Amniotic stem cell (primary cell): ENCODE measurements around the gene TSPO2.

ENCODE experiments used
- DNase-seq: peaks from one replicate; lab custom pipeline; 2025; lab: John Stamatoyannopoulos, UW

Gene TSPO2

DNA sequence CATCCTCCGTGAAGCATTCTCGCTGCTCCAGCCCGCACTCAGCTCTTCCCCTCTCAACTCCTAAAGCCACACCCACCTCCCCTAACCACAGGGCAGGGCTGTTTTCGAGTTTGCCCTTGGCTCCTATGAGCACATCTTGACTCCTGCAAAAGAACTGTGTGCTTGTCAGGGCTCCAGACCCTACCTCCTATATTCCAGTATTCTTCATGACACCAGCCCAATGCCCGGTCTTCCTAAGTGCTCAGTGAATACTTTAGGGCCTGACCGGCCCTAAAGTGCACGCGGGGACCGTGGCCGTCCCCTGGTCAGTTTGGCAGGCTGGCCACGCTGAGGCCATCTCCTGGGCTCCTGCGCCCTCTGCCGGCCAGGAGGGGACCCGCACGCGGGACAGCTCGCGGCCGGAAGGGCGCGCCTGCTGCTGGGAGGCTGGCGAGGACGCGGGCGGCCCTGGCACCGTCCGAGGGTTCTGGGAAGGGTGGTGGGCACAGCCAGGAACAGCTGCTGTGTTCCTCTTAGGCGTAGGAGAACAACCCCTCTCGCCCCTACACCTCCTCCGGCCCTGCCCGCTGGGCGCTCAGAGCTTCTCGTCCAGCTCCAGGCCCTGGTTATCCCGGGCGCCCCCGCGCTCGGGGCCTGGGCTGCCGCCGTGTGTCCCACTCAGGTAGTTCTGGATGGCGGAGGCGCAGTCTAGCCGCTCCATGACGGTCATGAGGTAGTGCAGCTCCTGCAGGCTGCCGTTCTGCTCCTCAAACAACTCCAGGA is 14.3 kb upstream of the TSPO2 start:
- peak; percentile 1 for DNase-seq

DNA sequence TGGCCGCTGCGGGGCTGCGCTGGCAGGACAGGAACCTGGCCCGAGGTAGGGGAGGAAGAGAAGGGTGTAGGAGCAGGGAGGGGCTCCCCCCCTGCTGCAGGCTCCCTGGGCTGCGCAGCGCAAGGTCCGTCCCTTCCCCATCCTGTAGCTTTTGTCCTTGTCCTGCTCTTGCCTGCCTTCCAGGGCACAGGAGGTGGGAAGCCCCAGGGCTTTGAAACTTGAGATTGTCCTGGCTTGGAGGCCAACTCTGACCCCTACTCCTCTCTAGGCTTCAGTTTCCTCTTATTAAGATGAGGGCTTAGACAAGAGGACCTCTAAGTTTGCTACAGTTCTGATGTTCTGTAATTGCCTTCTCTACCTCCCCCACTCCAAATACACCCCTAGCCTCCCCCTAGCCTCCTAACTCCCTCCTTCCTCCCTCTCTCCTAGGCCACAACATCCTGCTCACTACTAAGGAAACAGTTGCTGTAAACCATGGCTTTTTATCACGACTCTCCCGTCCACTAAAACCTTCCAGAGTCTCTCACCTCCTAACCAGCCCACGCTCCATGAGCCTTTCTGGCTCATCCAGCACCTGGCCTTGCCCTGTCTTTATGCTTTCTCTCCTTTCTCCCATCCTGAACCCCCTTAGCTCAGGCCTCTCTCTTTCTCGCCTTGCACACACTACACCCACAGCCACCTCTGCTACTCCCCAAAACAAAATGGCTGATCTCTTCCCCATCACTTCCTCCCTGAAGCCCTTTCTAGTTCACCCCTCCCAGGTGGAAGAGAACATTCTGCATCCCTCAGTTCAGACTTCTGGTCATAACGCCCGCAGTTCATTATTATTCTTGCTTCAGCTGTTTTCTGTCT is 13.5 kb upstream of the TSPO2 start:
- no peak for DNase-seq

DNA sequence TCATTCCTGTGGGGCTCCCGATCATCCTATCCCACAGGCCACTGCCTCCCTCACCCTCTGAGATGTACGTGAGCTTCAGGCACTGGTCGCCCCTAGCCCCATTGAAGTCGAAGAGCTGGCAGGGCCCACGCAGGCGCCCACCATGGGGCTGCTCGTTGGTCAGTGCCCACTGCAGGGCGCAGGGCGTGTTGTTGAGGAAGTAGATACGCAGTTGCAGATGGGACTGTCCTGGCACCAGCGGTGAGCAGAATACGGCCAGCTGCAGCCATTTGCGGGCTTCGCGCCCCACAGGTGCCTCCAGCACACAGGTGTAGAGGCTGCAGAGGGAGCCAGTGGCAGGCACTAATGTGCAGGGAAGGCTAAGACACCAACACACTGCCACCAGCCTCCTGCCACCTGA is 9.4 kb upstream of the TSPO2 start:
- no peak for DNase-seq

DNA sequence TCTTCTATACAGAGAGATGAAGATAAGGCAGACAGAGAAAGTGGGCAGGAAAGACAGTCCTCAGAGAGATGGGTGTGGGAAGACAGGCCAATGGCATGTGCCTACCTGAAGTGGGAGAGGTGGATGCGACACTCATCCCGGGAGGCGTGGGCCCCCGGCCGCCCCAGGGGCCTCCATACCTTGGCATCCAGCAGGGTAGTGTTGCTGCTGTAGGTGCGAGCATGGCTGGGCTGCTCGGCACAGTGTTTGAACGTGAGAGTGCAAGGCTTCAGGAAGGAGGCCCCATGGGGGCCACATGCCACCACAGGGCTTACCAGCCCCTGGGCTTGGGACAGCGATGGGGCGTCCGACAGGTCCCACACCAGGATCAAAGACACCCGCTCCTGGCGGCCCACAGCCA is 8.5 kb upstream of the TSPO2 start:
- DNase-seq, result no peak

DNA sequence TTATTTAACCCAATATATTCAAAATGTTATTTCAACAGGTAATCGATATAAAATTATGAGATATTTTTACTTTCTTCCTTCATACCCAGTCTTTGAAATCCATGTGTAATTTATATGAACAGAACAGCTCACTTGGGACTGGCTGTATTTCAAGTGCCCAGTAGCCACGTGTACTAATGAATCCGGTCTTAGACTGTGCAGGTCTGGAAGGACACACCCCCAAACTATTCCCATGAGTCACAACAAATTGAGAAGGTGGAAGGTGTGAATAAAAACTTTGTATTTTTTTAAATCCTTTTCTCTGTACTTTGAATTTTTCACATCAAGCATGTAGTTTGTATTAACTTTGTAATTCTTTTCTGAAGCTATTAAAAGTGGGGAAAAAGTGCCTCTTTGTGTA is 6.1 kb upstream of the TSPO2 start:
- no peak for DNase-seq

DNA sequence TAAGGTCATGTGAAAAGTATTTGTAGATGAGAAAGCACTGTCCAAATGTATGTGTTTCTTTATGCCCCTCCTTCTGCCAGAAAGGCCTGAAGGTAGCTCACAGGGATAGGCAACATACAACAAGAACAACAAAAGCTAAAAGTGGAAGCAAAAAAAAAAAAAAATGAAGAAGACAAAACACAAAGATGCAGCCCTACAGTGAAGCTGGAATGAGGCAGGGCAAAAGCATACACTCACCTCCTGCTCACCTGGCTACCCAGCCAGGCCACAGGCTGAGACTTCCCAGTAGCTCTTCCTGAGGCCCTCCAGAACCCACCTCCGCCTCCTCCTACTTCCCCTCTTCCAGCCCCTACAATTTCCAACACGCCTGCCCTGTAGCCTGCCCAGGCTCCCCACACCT is 5.7 kb upstream of the TSPO2 start:
- DNase-seq, result no peak

DNA sequence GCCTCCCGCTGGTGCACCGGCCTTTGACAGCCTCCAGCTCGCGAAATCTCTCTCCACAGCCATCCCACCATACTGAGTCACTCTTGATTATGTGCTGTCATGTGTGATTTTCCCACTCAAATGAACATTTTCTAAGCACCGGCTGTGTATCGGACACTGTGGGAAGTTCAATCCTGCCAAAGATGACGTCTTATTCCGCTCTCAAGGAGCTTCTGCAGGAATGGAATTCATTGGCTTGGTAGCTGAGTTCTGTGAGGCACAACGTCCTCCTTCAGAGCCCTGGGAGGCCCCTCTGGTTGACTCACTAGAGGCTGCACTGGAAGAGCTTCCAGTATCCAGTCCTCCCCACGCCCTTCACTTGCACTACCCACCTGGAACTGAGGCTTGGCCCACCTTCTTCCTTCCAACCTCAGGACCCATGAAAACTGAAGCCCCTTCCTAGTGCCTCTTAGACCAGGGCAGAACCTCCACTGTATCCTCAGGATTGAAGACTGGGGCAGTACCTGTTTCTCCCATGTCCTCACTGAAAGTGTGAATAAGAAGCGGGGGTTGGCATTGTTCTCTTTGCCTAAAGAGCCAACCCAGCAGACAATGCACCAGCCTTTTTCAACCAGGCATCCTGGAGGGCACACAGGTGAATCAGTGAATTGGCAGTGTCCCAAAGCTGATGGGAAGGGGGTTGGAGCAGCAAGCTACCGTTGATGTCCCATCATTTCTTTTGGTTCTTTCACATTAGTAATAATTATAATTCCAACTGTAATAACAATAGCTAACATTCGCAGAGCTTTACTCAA is 5.0 kb upstream of the TSPO2 start:
- DNase-seq, result no peak

DNA sequence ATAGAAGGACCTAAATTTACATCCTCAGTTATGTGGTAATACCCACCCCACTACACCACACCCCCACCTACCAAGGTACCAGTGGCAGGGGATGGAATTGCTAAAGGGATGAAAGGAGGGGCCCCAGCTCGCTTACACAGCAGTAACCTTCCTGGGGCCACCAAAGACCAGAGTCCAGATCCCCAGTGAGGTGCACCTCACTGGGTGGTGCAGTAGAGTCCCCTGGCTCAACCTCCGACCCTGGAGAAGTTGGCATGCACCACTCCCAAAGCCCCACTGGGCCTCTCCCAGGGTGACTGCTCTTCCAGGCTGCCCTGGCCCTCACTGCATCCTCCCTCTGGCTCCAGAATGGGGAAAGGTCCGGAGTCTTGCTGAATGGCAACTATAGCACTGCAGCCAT is 4.1 kb upstream of the TSPO2 start:
- DNase-seq, result no peak

DNA sequence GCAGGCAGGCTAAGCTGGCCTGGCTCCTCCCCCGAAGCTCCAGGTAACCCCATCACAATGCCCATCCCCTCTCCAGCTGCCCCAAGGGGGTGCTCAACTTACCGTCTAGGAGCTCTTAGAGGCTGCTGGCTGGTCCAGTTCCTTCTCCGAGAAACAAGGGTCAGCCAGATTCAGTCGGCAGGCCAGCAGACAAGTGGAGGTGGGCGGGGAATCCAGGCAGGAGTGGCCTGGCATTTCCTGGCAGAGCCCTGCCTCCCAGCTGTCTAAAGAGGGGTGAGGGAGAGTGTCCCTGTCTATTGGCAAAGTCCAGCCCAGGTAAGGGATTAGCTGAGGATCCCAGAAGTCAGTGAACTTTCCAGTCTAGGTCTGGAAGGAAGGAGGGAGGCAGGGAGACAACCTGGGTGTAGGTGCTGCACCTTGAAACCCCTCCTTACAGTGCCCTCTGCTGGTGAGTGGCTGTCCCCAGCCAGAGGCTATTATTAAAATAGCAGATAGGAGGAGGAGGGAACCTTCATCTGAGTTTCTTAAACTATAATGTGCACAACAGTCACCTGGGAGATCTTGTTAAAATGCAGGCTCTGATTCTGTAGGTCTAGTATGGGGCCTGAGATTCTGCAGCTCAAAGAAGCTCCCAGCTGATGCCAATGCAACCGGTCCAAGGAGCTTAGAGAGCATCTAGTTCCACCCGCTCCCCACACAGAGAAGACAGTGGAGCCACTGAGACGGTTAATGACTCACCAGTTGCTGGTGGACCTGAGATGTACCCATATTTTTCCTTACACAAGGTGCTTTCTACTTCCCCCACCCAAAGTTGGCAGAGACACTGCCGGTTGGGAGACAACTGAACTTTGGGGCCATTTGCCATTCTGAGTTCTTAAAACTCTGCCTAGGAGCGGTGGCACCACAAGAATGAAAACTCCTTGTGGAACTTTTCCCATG is 2.9 kb upstream of the TSPO2 start, which contains the start of gene UNC5CL:
UNC5CL (minus strand) TSS at position 162 of the 939 bp plus-strand sequence. CDS start 4,147 bp downstream, outside the sequence.
- no peak for DNase-seq

DNA sequence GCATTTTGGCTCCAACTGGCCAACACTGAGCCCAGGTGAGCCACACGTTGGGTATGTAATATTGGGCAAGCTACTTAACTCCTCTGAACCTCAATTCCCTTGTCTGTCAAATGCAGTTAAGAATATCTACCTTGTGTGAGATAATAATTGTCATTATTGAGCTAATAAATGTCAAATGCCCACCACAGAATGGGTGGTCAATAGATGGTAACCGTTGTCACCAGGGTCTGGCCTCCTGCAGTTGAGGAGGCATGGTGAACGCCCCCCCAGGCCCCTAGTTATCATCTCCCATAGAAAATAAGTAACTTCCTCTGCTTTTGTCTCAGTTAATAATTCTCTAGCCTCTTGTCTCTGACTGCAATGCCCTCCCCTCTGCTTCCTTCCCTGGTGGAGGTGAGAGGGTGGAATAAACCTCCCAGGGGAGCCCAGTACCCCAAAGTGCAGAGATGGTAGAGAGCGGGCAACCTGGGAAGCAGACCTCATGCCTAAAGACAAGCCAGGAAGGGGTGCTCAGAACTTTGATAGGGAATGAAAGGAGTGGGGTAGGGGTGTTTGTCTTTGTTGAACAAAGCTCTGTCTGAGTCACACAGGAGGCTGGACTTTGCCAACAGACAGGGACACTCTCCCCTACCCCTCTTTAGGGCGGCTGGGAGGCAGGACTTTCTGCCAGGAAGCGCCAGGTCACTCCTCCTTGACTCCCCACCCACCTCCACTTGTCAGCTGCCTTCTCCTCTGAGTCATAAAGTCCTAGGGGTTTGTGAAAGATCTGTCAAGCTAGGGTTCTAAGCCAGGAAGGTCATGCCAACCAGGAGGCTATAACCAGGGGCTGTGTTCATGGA is 1.9 kb upstream of the TSPO2 start:
- DNase-seq, result no peak

DNA sequence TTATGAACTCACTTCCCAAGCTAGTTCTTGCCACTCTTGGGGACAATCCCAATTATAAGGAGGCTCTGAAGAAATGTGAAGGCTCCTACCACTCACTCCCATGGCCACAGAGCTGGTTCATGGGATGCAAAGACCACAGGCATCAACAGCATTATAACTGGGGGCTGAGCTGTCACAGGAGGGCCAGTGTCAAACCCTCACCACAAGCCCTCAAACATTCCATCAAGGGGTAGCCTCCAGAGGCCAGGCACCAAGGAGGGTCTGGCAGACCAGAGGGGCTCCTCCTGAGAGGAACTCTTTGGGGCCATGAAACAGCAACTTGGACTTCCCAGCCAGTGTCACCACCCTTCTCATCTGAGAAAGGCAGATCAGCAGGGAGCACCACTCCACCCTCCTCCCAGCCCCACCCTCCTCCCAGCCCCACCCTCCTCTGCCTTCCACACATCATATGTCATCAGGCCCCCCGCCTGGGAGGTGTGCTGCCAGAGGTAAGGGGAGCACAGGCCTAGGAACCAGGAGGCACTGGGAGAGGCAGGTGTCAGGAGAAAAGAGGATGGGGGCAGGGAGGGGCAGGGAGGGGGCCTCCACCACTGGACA is 1.2 kb upstream of the TSPO2 start:
- no peak for DNase-seq

DNA sequence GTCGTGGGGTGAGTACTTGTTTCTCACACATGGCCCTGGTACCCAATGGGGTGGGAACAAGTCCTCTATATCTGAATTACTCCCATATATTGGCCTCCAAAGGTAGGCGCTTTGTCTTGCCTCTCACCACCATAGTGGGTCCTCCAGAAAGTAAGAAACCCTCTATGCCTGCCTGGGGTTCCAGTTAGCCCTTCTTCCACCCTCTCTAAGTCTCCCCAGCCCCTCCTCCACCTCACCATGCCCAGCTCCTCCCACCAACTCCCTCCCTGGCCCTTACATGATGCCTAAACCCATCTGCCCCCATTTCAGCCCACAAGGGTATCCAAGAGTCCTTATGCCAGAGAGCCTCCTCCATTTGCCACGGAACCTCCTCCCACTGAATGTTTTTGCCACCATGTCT is 884 bp downstream of the TSPO2 start:
- no peak for DNase-seq

DNA sequence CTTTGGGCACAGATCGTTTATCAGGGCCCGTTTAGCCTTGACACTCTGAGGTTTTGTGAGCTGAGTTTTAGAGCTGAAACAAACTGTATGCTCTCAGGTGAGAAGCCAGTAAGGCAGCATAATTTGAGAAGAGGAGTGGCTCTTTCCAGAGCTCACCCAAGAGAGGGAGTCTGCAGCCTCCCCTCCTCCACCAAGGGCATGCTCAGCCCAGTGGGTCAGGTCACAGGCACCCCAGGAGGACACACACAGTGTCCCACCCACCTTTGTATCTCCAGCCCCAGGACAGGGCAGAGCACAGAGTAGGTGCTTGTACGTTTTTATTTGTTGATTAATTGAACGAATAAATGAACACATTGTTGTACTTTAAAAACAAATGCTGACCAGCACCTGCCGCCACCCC is 3.4 kb downstream of the TSPO2 start:
- DNase-seq, result no peak

DNA sequence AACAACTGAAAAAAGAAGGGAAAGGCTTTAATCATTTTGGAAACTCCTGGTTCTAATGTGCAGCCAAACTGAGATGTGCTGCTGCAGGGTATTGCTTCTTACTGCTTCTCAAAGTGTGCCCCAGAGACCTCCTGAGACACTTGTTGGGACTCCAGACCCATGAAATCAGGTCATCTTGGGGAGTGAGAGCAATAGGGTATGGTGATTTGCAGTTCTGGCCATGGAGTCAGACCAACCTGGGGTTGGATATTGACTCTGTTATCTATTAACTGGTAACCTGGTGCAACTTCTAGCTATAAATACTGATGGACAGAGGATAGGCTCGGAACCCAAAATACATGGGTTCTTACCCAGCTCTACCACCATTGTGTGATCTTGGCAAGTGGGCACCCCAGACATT is 3.8 kb downstream of the TSPO2 start:
- DNase-seq, result no peak

DNA sequence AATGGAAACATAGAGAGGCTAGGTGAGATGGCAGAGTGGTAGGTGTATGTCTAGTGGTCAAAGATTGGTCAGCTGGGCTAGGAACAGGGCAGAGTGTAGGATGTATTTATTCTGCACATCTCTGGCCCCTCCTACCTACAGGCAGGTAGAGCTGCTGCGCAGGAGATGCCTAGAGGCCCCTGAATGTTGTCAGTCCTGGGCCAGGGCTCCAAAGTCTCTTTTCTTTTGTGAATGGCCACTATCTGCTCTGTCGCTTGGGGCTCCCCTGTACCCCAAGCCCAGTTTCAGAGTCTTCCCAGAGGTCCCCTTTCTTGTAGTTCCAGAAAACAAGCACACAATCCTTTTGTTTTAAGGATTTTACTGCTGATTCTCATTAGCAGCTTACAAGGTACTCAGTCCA is 5.0 kb downstream of the TSPO2 start:
- no peak for DNase-seq

DNA sequence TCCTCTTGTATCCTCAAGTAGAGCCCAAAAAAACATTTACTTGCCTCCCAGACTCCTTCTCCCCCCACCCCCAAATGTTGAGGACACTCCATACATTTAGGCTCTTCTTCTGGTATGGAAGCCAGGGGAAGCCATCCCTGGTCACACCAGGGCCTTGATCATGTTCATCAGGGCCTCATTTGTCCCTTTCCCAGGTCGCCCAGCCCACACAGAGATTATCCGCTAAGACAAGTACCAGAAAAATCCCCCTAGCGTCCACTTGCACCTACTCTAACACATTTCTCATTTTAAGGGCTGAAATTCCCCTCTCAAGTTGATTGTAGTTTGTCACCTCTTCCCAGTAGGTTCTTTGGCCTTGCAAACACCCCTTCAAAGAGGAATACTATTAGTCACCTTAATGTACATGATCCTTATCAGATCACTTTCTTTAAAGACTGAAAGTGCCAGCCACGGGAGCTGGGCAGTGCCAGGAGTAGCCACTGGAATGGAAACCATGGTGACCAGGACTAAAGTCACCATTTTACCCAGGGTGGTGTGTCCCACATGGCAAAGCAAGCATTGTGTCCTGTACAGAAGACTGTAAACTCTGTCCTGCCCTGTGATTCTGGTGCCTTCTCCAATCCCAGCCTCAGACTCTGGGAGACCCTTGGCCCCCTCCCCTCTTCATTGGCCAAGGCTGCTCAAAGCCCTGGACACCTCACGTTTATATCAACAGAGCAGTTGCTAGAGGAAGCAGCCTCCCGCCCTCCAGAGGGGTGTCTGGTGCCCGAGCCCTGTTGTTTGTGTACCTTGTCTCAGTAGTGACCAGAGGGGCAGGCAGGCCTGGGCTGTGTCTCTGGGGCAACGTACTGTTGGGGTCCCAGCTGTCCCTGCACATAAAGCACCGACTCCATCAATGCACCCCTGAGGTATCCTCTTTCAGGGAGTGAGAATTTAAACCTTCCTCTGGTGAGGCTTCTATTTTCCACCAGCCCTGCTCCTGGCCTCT is 5.8 kb downstream of the TSPO2 start:
- no peak for DNase-seq

DNA sequence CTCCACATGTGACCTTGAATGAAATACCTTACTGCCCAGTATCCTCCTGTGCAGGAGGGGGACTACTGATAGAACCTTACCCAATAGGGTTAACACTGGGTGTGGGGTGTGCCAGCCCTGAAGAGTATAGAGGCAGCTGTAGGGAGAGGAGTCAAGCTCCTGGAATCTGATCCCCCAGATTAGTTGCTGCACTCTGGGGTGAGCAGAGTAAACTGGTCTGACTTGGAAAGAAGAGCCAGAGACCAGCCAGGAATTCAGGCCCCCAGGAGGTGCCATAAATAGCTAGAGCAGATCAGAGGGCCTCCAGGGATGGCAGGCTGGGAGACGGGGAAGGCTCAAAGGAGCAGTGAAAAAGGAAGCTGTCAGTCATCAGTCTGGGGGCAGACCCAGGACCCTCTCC is 7.3 kb downstream of the TSPO2 start:
- no peak for DNase-seq

DNA sequence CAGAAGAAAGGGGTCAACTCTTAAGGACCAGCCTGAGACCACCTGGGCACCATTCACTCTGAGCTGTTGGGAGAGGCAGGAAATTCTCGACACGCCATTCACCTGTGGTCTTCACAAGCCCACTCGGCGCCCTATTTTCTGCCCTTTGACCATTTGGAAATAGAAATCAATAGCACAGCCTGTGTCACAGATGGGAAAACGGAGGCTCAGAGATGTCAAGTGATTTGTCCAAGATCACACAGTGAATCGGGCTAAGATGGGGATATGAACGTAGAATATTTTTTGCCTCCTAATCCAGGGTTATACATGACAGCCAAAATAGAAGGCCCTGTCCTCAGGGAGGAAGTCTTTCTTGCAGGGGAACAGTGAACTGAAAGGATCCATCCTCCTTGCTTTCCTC is 7.7 kb downstream of the TSPO2 start:
- no peak for DNase-seq

DNA sequence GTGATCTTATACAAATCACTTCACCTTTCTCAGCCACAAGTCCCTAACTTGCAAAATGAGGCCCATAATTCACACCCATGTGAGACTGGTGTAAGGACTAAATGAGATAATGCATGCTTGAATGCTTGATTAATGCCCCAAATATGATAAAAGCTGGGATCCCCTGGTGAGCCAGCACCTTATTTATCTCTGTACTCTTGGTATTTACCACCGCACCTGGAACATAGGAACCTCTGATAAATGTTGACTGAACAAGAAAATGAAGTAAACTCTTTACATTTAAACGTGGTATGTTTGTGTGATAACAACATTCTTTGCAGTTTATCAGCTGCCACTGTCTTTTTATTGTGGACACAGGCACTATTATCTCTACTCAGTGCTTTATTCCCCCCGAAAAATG is 8.3 kb downstream of the TSPO2 start:
- DNase-seq, result no peak
